GM12878 (cell line): ENCODE results near the gene NFATC1. TPM values are rescaled to one million over a fixed set of nuclear protein-coding genes. Genes with fewer than 3 reads are reported as not detected.

Source experiments
- ATAC-seq: fragments of 200-7000 bp; cut with Tn5 transposase; 3 replicates; pipeline ENCODE4 v1.9.1; 2020; ENCODE audit warnings: mild to moderate bottlenecking, moderate library complexity
- BruUV-seq: library from RNA; stranded (reverse); fragments of 400-500 nt; replicated peaks from 2 replicates; lab custom pipeline; 2021; lab: Mats Ljungman, UMichigan
- CTCF ChIA-PET: fragments of 300-600 bp; sonication (Branson Sonifier 250); formaldehyde crosslinking; extraction: SDS; loops from one replicate; lab custom pipeline; 2021; ENCODE audit warnings: inconsistent platforms; lab: Yijun Ruan, JAX
- POLR2A ChIA-PET: fragments of 350-600 bp; formaldehyde crosslinking; extraction: SDS; loops from one replicate; lab custom pipeline; 2021; ENCODE audit warnings: inconsistent platforms; lab: Charles Lee
- RAD21 ChIA-PET: fragments of 300-600 bp; sonication (Branson Sonifier 250); formaldehyde crosslinking; loops from one replicate; lab custom pipeline; 2023; ENCODE audit warnings: antibody characterized with exemption; ENCODE audit not compliant: unreplicated experiment; lab: Charles Lee
- SMC1A ChIA-PET: fragments of 300-600 bp; sonication (Branson Sonifier 250); formaldehyde crosslinking; loops from one replicate; lab custom pipeline; 2023; ENCODE audit not compliant: unreplicated experiment, uncharacterized antibody; lab: Charles Lee
- DNase-seq: peaks from one replicate; pipeline ENCODE4 v3.0.0-alpha.2; 2011; ENCODE audit warnings: low read depth, low spot score
- FAIRE-seq: peaks from 3 replicates; lab custom pipeline; 2011; peaks lifted over from hg19 to GRCh38; lab: Jason Lieb, UNC
- H2AFZ ChIP-seq: 2 replicates; pipeline ENCODE4 v1.6.0; 2011; ENCODE audit warnings: low read depth, low read length, control low read depth; ENCODE audit not compliant: control insufficient read depth
- H3K27ac ChIP-seq: 2 replicates; pipeline ENCODE4 v1.5.1; 2011; ENCODE audit warnings: control low read depth; ENCODE audit not compliant: control insufficient read depth, insufficient read depth
- H3K27me3 ChIP-seq, 2 experiments: replicated peaks in 1 of 2; 2 replicates each; pipeline versions ENCODE4 v1.6.0 to v1.6.1; 2011; ENCODE audit warnings: low read length in 1 of 2; ENCODE audit not compliant: control insufficient read depth in 2 of 2, insufficient read depth in 2 of 2
- H3K36me3 ChIP-seq, 2 experiments: 2 replicates each; pipeline ENCODE4 v1.5.1; 2011; ENCODE audit warnings: low read length in 1 of 2; ENCODE audit not compliant: control insufficient read depth in 2 of 2, insufficient read depth in 2 of 2
- H3K4me1 ChIP-seq: 2 replicates; pipeline ENCODE4 v1.6.1; 2011; ENCODE audit warnings: mild to moderate bottlenecking, low read length, moderate library complexity, mixed read lengths; ENCODE audit not compliant: control insufficient read depth, insufficient read depth
- H3K4me2 ChIP-seq: 2 replicates; pipeline ENCODE4 v1.6.0; 2011; ENCODE audit warnings: control low read depth; ENCODE audit not compliant: control insufficient read depth, insufficient read depth
- H3K4me3 ChIP-seq: fragments of 200-600 bp; sonication (generic); 2 replicates; pipeline ENCODE4 v1.5.1; 2016
- H3K79me2 ChIP-seq: 2 replicates; pipeline ENCODE4 v1.6.0; 2011; ENCODE audit warnings: low read length; ENCODE audit not compliant: control insufficient read depth, insufficient read depth
- H3K9ac ChIP-seq: 2 replicates; pipeline ENCODE4 v1.8.0; 2011; ENCODE audit warnings: low read length, control low read depth, mixed read lengths; ENCODE audit not compliant: control insufficient read depth, insufficient read depth
- H3K9me3 ChIP-seq: replicated peaks from 3 replicates; pipeline ENCODE4 v1.5.1; 2011; ENCODE audit warnings: mild to moderate bottlenecking, low read length; ENCODE audit not compliant: control insufficient read depth, insufficient read depth
- H4K20me1 ChIP-seq: 2 replicates; pipeline ENCODE4 v1.6.0; 2011; ENCODE audit not compliant: control insufficient read depth, insufficient read depth
- CBX5 ChIP-seq: sonication (generic); IDR thresholded peaks from 2 replicates; pipeline ENCODE4 v1.6.1; 2016; ENCODE audit warnings: low read depth, moderate library complexity, mild to moderate bottlenecking, inconsistent platforms
- FOXM1 ChIP-seq: IDR thresholded peaks from 2 replicates; pipeline ENCODE4 v1.6.1; 2012; ENCODE audit warnings: low read depth, mild to moderate bottlenecking, inconsistent platforms, low read length, moderate library complexity
- GABPA ChIP-seq: IDR thresholded peaks from 2 replicates; pipeline ENCODE4 v1.6.1; 2014; ENCODE audit warnings: antibody characterized with exemption, low read depth, mild to moderate bottlenecking, inconsistent platforms
- HDGF ChIP-seq: fragments of 450-650 bp; IDR thresholded peaks from 2 replicates; pipeline ENCODE4 v1.6.1; 2016; ENCODE audit warnings: antibody characterized with exemption
- MTA2 ChIP-seq: fragments of 450-650 bp; IDR thresholded peaks from 2 replicates; pipeline ENCODE4 v1.6.1; 2016; ENCODE audit warnings: low read depth, mild to moderate bottlenecking, moderate library complexity
- POLR2AphosphoS2 ChIP-seq: IDR thresholded peaks from 2 replicates; pipeline ENCODE4 v1.6.1; 2011; ENCODE audit warnings: low read depth, mild to moderate bottlenecking, low read length, improper control_type of control experiment, moderate library complexity
- RFX5 ChIP-seq: IDR thresholded peaks from 2 replicates; pipeline ENCODE4 v1.6.1; 2011; ENCODE audit warnings: low read depth, low read length, improper control_type of control experiment
- SMAD1 ChIP-seq: fragments of 450-650 bp; IDR thresholded peaks from 2 replicates; pipeline ENCODE4 v1.6.1; 2018; ENCODE audit warnings: mild to moderate bottlenecking, low read depth; ENCODE audit not compliant: partially characterized antibody
- SMC3 ChIP-seq: IDR thresholded peaks from 2 replicates; pipeline ENCODE4 v1.6.1; 2011; ENCODE audit warnings: low read length, improper control_type of control experiment, borderline replicate concordance
- STAT1 ChIP-seq: fragments of 450-650 bp; conservative IDR thresholded peaks from 2 replicates; pipeline ENCODE4 v1.6.1; 2014; ENCODE audit warnings: antibody characterized with exemption, mild to moderate bottlenecking
- TBL1XR1 ChIP-seq: IDR thresholded peaks from 2 replicates; pipeline ENCODE4 v1.6.1; 2012; ENCODE audit warnings: low read depth, low read length, improper control_type of control experiment
- WGBS: methylation state at CpG from one replicate; pipeline ENCODE4 v1.1.6; 2016; ENCODE audit warnings: low lambda C conversion rate; ENCODE audit not compliant: insufficient replicate concordance, insufficient coverage; ENCODE audit errors: missing lambda C conversion rate; 5-methylcytosine and 5-hydroxymethylcytosine counted together
- in situ Hi-C: fragments of 300-500 bp; cut with MboI; formaldehyde crosslinking; loops from 9 replicates; pipeline ENCODE4 v1.14.3; 2018; ENCODE audit warnings: mixed read lengths
- intact Hi-C: fragments of 100-400 bp; cut with micrococcal nuclease; formaldehyde crosslinking; loops from one replicate; pipeline ENCODE4 v1.14.2; 2022; ENCODE audit not compliant: unreplicated experiment
- polyA plus RNA-seq, 11 experiments: library from polyadenylated mRNA; depleted of rRNA in 4 of 11; unstranded in 6 of 11; stranded (reverse) in 5 of 11; fragments of >200 nt; fragmentation: Nextera tagmentation in 4 of 11; fragmentation: Illumina TruSeq in 1 of 11; extraction: Ambion mirVana in 4 of 11; extraction: Trizol in 1 of 11; gene quantifications; 1 replicate in 1 of 11; 2 replicates in 10 of 11; pipeline versions ENCODE4 v1.2.1 to v1.2.3, GENCODE V29; 2011 to 2016; ENCODE audit warnings: inconsistent platforms in 2 of 11, missing spikeins in 2 of 11, low read depth in 1 of 11
- total RNA-seq, 4 experiments: library from RNA; depleted of rRNA in 3 of 4; stranded (reverse); fragments of >200 nt in 3 of 4; fragmentation: Illumina TruSeq in 1 of 4; extraction: Trizol in 1 of 4; gene quantifications; 2 replicates each; pipeline versions ENCODE4 v1.2.1 to v1.2.3, GENCODE V29; 2013 to 2021
- TF ChIP-seq, protein P1 (sequence below): fragments of 450-650 bp; formaldehyde crosslinking; IDR thresholded peaks from 2 replicates; pipeline ENCODE4 v1.5.0; 2022; ENCODE audit warnings: mild to moderate bottlenecking, missing genetic modification characterization
- TF ChIP-seq, protein P2 (sequence below): IDR thresholded peaks from 2 replicates; pipeline ENCODE4 v1.6.1; 2012; ENCODE audit warnings: improper control_type of control experiment, low read depth, low read length; ENCODE audit not compliant: insufficient replicate concordance

NFATC1 gene
- total and polyA plus RNA-seq, 10 of the 15 experiments (the other 5 are each of a cell fraction or from before 2014, with no cell fraction given) = 0.84 to 20.8 (median 5.1) TPM

DNA sequence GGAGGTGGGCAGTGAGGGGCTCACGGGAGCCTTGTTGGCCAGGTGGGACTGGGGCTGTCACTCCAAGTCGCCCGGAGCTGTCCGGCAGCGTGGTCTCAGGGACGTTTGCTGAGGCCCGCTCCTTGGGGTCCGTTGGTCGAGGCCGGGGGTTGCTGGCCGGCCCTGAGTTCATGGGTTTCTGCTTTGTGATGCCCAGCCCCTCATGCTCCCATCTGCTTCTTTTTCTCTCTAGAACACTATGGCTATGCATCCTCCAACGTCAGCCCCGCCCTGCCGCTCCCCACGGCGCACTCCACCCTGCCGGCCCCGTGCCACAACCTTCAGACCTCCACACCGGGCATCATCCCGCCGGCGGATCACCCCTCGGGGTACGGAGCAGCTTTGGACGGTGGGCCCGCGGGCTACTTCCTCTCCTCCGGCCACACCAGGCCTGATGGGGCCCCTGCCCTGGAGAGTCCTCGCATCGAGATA is 14.5 kb downstream of the NFATC1 start:
- ChIA-PET POLR2A (no interaction called here), SMC1A (no interaction called here), CTCF (no interaction called here), RAD21 (no interaction called here)
- 97% methylated on average over 25 of the region's 30 CpGs for whole genome bisulfite sequencing
- Histone ChIP-seq H3K4me1 (peaks cover 13% of the 10 kb centered on the region), H4K20me1 (no peaks in the 10 kb centered on the region), H3K4me2 (no peak overlapping the region), H3K9me3 (no peaks in the 10 kb centered on the region), H3K9ac (no peak overlapping the region), H3K79me2 (no peaks in the 10 kb centered on the region), H2AFZ (no peak overlapping the region), H3K36me3 (peaks cover 0 to 8% of the 10 kb centered on the region in 2 experiments; a peak in 2 of 4 replicates), H3K4me3 (no peak overlapping the region), H3K27me3 (no peaks in the 10 kb centered on the region), H3K27ac (no peak overlapping the region)
- FAIRE-seq = no peak
- DNase-seq = no peak
- TF ChIP-seq STAT1 (no peak), SMC3 (no peak), RFX5 (no peak), HDGF (no peak), TBL1XR1 (no peak), MTA2 (no peak), SMAD1 (no peak), FOXM1 (no peak), CBX5 (no peak), GABPA (no peak), POLR2AphosphoS2 (no peak)
- TF ChIP-seq, protein P1, sequence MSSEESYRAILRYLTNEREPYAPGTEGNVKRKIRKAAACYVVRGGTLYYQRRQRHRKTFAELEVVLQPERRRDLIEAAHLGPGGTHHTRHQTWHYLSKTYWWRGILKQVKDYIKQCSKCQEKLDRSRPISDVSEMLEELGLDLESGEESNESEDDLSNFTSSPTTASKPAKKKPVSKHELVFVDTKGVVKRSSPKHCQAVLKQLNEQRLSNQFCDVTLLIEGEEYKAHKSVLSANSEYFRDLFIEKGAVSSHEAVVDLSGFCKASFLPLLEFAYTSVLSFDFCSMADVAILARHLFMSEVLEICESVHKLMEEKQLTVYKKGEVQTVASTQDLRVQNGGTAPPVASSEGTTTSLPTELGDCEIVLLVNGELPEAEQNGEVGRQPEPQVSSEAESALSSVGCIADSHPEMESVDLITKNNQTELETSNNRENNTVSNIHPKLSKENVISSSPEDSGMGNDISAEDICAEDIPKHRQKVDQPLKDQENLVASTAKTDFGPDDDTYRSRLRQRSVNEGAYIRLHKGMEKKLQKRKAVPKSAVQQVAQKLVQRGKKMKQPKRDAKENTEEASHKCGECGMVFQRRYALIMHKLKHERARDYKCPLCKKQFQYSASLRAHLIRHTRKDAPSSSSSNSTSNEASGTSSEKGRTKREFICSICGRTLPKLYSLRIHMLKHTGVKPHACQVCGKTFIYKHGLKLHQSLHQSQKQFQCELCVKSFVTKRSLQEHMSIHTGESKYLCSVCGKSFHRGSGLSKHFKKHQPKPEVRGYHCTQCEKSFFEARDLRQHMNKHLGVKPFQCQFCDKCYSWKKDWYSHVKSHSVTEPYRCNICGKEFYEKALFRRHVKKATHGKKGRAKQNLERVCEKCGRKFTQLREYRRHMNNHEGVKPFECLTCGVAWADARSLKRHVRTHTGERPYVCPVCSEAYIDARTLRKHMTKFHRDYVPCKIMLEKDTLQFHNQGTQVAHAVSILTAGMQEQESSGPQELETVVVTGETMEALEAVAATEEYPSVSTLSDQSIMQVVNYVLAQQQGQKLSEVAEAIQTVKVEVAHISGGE (CRISPR knock-in tag) = no peak
- TF ChIP-seq, protein P2, sequence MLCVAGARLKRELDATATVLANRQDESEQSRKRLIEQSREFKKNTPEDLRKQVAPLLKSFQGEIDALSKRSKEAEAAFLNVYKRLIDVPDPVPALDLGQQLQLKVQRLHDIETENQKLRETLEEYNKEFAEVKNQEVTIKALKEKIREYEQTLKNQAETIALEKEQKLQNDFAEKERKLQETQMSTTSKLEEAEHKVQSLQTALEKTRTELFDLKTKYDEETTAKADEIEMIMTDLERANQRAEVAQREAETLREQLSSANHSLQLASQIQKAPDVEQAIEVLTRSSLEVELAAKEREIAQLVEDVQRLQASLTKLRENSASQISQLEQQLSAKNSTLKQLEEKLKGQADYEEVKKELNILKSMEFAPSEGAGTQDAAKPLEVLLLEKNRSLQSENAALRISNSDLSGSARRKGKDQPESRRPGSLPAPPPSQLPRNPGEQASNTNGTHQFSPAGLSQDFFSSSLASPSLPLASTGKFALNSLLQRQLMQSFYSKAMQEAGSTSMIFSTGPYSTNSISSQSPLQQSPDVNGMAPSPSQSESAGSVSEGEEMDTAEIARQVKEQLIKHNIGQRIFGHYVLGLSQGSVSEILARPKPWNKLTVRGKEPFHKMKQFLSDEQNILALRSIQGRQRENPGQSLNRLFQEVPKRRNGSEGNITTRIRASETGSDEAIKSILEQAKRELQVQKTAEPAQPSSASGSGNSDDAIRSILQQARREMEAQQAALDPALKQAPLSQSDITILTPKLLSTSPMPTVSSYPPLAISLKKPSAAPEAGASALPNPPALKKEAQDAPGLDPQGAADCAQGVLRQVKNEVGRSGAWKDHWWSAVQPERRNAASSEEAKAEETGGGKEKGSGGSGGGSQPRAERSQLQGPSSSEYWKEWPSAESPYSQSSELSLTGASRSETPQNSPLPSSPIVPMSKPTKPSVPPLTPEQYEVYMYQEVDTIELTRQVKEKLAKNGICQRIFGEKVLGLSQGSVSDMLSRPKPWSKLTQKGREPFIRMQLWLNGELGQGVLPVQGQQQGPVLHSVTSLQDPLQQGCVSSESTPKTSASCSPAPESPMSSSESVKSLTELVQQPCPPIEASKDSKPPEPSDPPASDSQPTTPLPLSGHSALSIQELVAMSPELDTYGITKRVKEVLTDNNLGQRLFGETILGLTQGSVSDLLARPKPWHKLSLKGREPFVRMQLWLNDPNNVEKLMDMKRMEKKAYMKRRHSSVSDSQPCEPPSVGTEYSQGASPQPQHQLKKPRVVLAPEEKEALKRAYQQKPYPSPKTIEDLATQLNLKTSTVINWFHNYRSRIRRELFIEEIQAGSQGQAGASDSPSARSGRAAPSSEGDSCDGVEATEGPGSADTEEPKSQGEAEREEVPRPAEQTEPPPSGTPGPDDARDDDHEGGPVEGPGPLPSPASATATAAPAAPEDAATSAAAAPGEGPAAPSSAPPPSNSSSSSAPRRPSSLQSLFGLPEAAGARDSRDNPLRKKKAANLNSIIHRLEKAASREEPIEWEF = no peak
- in situ Hi-C loops (no loop called here), intact Hi-C loops (no loop called here)
- no peak for ATAC-seq
- BruUV-seq = no TSS peak
